Parathyroid adenoma (tissue), 2 donors: ENCODE measurements around the gene GHSR.
A peak's percentile ranks its signal among the peaks of the same experiment; 100 is the strongest.
"Not testable (repeated sequence)": the region's sequence is repeated elsewhere in the genome, so short reads cannot be mapped to it uniquely, and the experiment has no call there.

Source experiments
- H2AFZ ChIP-seq: fragments of 300-600 bp; sonication (generic); one replicate; pipeline ENCODE4 v1.7.0; 2017; ENCODE audit warnings: antibody characterized with exemption, mild to moderate bottlenecking
- H3K27ac ChIP-seq: fragments of 300-600 bp; sonication (generic); one replicate; pipeline ENCODE4 v1.7.0; 2017
- H3K27me3 ChIP-seq: fragments of 300-600 bp; sonication (generic); one replicate; pipeline ENCODE4 v1.7.0; 2017; ENCODE audit warnings: low read length; ENCODE audit not compliant: control insufficient read depth, insufficient read depth
- H3K36me3 ChIP-seq: fragments of 300-600 bp; sonication (generic); one replicate; pipeline ENCODE4 v1.7.0; 2017; ENCODE audit warnings: low read length; ENCODE audit not compliant: control insufficient read depth, insufficient read depth
- H3K4me1 ChIP-seq: fragments of 300-600 bp; sonication (generic); one replicate; pipeline ENCODE4 v1.7.0; 2017; ENCODE audit warnings: control low read depth
- H3K4me2 ChIP-seq: fragments of 300-600 bp; sonication (generic); one replicate; pipeline ENCODE4 v1.7.0; 2017; ENCODE audit warnings: low read length
- H3K4me3 ChIP-seq: fragments of 300-600 bp; sonication (generic); one replicate; pipeline ENCODE4 v1.7.0; 2017; ENCODE audit warnings: low read depth, low read length
- H3K79me2 ChIP-seq: fragments of 300-600 bp; sonication (generic); one replicate; pipeline ENCODE4 v1.7.0; 2017; ENCODE audit warnings: control low read depth
- H3K9ac ChIP-seq: fragments of 300-600 bp; sonication (generic); one replicate; pipeline ENCODE4 v1.7.0; 2017; ENCODE audit warnings: mild to moderate bottlenecking
- H3K9me3 ChIP-seq: fragments of 300-600 bp; sonication (generic); one replicate; pipeline ENCODE4 v1.7.0; 2017; ENCODE audit warnings: low read length; ENCODE audit not compliant: control insufficient read depth
- CTCF ChIP-seq: fragments of 300-600 bp; sonication (generic); IDR thresholded peaks from one replicate; pipeline ENCODE4 v1.7.0; 2017; ENCODE audit warnings: antibody characterized with exemption, mild to moderate bottlenecking
- donor health status: primary hyperparathyroidism.

Gene GHSR

GRCh38 chr3:172447611-172448579 is at the start of gene GHSR:
Gene GHSR (minus strand): TSS chr3:172448456. CDS start chr3:172448413, 43 bp downstream.
- Histone ChIP-seq H3K4me2 (peak within 1 kb of the TSS; percentile 6), H3K79me2 (no peaks in the 10 kb centered on the region), H3K4me1 (no peaks in the 10 kb centered on the region), H3K27ac (no peak within 1 kb of the TSS), H3K36me3 (no peaks in the 10 kb centered on the region), H3K9me3 (no peaks in the 10 kb centered on the region), H2AFZ (peak within 1 kb of the TSS; percentile 14), H3K27me3 (peaks cover 4% of the 10 kb centered on the region), H3K9ac (no peak within 1 kb of the TSS), H3K4me3 (no peak within 1 kb of the TSS)
- TF ChIP-seq CTCF, result no peak

GRCh38 chr3:172490198-172490669 is 42.0 kb upstream of the GHSR start:
- peak overlapping the region; percentile 62 for H2AFZ ChIP-seq
- not testable (repeated sequence) for H3K4me2 ChIP-seq, H3K4me1 ChIP-seq, H3K36me3 ChIP-seq, H3K79me2 ChIP-seq, H3K9ac ChIP-seq, H3K4me3 ChIP-seq, H3K27me3 ChIP-seq, H3K9me3 ChIP-seq, H3K27ac ChIP-seq
- TF ChIP-seq CTCF, result peak; percentile 90

DNA sequence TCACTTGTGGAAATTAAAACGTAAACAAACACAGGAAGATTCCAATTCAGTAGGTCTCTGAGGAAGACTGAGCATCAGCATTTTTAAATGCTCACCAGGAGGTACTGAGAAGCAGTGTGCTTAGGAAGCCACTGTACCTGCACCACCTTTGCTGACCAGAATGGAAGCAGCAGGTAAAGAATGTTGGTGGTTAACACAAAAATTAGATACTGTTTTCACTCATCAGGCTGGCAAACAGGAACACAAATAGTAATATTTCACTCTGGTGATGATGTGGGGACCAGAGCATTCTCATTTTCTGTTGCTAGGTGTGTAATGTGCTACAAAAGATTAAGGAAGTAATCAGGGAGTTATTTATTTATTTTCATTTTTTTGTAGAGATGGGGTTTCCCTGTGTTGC is 29.9 kb upstream of the GHSR start:
- no peaks in the 10 kb centered on the region for H3K36me3 ChIP-seq
- no peak for TF ChIP-seq CTCF
- H3K27me3 ChIP-seq, result no peaks in the 10 kb centered on the region
- H3K4me3 ChIP-seq, result no peak overlapping the region
- H3K9ac ChIP-seq, result no peak overlapping the region
- H3K79me2 ChIP-seq, result no peaks in the 10 kb centered on the region
- no peak overlapping the region for H3K4me2 ChIP-seq
- peak overlapping the region; percentile 39 for H2AFZ ChIP-seq
- no peaks in the 10 kb centered on the region for H3K9me3 ChIP-seq
- H3K4me1 ChIP-seq, result peaks cover 4% of the 10 kb centered on the region
- H3K27ac ChIP-seq, result peak overlapping the region; percentile 3

- no peak overlapping the region for H3K9ac ChIP-seq
- no peaks in the 10 kb centered on the region for H3K27me3 ChIP-seq
- peaks cover 4% of the 10 kb centered on the region for H3K36me3 ChIP-seq
- no peak for TF ChIP-seq CTCF
- H2AFZ ChIP-seq, result peak overlapping the region; percentile 39
- no peak overlapping the region for H3K4me2 ChIP-seq
- peak overlapping the region; percentile 6 for H3K4me3 ChIP-seq
- no peak overlapping the region for H3K27ac ChIP-seq
- peaks cover 4% of the 10 kb centered on the region for H3K4me1 ChIP-seq
- no peaks in the 10 kb centered on the region for H3K9me3 ChIP-seq
- H3K79me2 ChIP-seq, result no peaks in the 10 kb centered on the region
These were observed 28.1 kb upstream of the GHSR start for GRCh38 chr3:172476347-172476746.
